Stimulated activated CD4-positive, alpha-beta T cell treated with anti-CD3 and anti-CD28 coated beads, Interleukin-15, amount 100 ng/mL, for 48 hours (primary cell): Measurements from ENCODE around the gene TNFRSF19.
"Not testable (repeated sequence)": the region's sequence is repeated elsewhere in the genome, so short reads cannot be mapped to it uniquely, and the experiment has no call there.

ENCODE experiments used
- DNase-seq, 2 donors: peaks; one replicate each; pipeline ENCODE4 v3.0.0-alpha.2; 2020; ENCODE audit warnings: low read depth in 2 of 2

Gene TNFRSF19

GRCh38 chr13:23654111-23655110 lies 84.2 kb downstream of the TNFRSF19 start:
- DNase-seq, result no peak

GRCh38 chr13:23655321-23655720 lies 85.1 kb downstream of the TNFRSF19 start:
- DNase-seq, result no peak

- no peak for DNase-seq
Observed at GRCh38 chr13:23656637-23657371, 86.6 kb downstream of the TNFRSF19 start.

GRCh38 chr13:23658929-23659541 lies 88.8 kb downstream of the TNFRSF19 start:
- DNase-seq, result no peak

GRCh38 chr13:23660249-23660648 lies 90.0 kb downstream of the TNFRSF19 start:
- DNase-seq, result no peak

GRCh38 chr13:23666582-23666981 lies 96.4 kb downstream of the TNFRSF19 start:
- no peak for DNase-seq

GRCh38 chr13:23667750-23668149 lies 97.5 kb downstream of the TNFRSF19 start:
- DNase-seq, result no peak

GRCh38 chr13:23668562-23668961 lies 98.3 kb downstream of the TNFRSF19 start:
- no peak for DNase-seq

GRCh38 chr13:23670793-23671192 lies 100.6 kb downstream of the TNFRSF19 start:
- DNase-seq, result no peak

GRCh38 chr13:23671377-23671776 lies 101.2 kb downstream of the TNFRSF19 start:
- DNase-seq, result no peak

- DNase-seq, result no peak
Observed at GRCh38 chr13:23671897-23672296, 101.7 kb downstream of the TNFRSF19 start.

- DNase-seq, result no peak
Observed at GRCh38 chr13:23672616-23673015, 102.4 kb downstream of the TNFRSF19 start.

GRCh38 chr13:23673354-23673753 lies 103.1 kb downstream of the TNFRSF19 start:
- DNase-seq, result no peak

GRCh38 chr13:23673867-23674605 lies 103.8 kb downstream of the TNFRSF19 start:
- no peak for DNase-seq

GRCh38 chr13:23674795-23675640 lies 104.8 kb downstream of the TNFRSF19 start:
- DNase-seq, result peak in 1 of 2 donors; percentile 8

- DNase-seq, result not testable (repeated sequence)
Observed at GRCh38 chr13:23677679-23678288, 107.6 kb downstream of the TNFRSF19 start.

GRCh38 chr13:23678795-23679194 lies 108.6 kb downstream of the TNFRSF19 start:
- no peak for DNase-seq

- no peak for DNase-seq
Observed at GRCh38 chr13:23679220-23679619, 109.0 kb downstream of the TNFRSF19 start.

- no peak for DNase-seq
Observed at GRCh38 chr13:23680845-23681669, 110.8 kb downstream of the TNFRSF19 start.
